Vagina (tissue), 2 donors: ENCODE data around the gene CATSPER3. TPM values are rescaled to one million over a fixed set of nuclear protein-coding genes. Genes with fewer than 3 reads are reported as not detected.

ENCODE experiments used
- DNase-seq, 2 donors: peaks; one replicate each; pipeline ENCODE4 v3.0.0-alpha.2; 2017; ENCODE audit errors: extremely low spot score in 2 of 2
- H3K27ac ChIP-seq: fragments of 200-600 bp; sonication (generic); one replicate; pipeline ENCODE4 v1.5.1; 2019
- H3K27me3 ChIP-seq: fragments of 200-600 bp; sonication (generic); one replicate; pipeline ENCODE4 v1.5.1; 2019
- H3K36me3 ChIP-seq, 2 donors: fragments of 200-600 bp; sonication (generic); one replicate each; pipeline ENCODE4 v1.5.1; 2017 to 2019
- H3K4me1 ChIP-seq: fragments of 200-600 bp; sonication (generic); one replicate; pipeline ENCODE4 v1.5.1; 2019
- H3K4me3 ChIP-seq, 2 donors: fragments of 200-600 bp; sonication (generic); 1 replicate in 1 of 2; 2 replicates in 1 of 2; pipeline ENCODE4 v1.5.1; 2016 to 2019
- H3K9me3 ChIP-seq: fragments of 200-600 bp; sonication (generic); one replicate; pipeline ENCODE4 v1.5.1; 2019
- POLR2A ChIP-seq, 2 donors: fragments of 450-650 bp; IDR thresholded peaks; one replicate each; pipeline ENCODE4 v1.6.1; 2017; ENCODE audit warnings: antibody characterized with exemption in 2 of 2, mild to moderate bottlenecking in 2 of 2, moderate library complexity in 2 of 2
- POLR2AphosphoS5 ChIP-seq, 2 donors: sonication (generic); formaldehyde crosslinking; IDR thresholded peaks; one replicate each; pipeline ENCODE4 v1.9.0; 2017; ENCODE audit warnings: antibody characterized with exemption in 2 of 2, mild to moderate bottlenecking in 2 of 2, low read depth in 1 of 2; ENCODE audit not compliant: insufficient read depth in 1 of 2
- intact Hi-C: fragments of 100-400 bp; cut with DNase I; formaldehyde crosslinking; loops from one replicate; pipeline ENCODE4 v1.15.1; 2023
- total RNA-seq: library from RNA; depleted of rRNA; stranded (reverse); fragments of >200 nt; gene quantifications from one replicate; pipeline ENCODE4 v1.2.3, GENCODE V29; 2016
- TF ChIP-seq, protein P1 (sequence below), 3 experiments: fragments of 450-650 bp in 2 of 3; fragments of 200-600 bp in 1 of 3; sonication (generic) in 1 of 3; IDR thresholded peaks; one replicate each; pipeline ENCODE4 v1.5.1; 2017 to 2019; ENCODE audit warnings: antibody characterized with exemption in 3 of 3, mild to moderate bottlenecking in 2 of 3, moderate library complexity in 2 of 3

The CATSPER3 gene
- total RNA-seq, 1 donor from 2014 or later = not detected

DNA sequence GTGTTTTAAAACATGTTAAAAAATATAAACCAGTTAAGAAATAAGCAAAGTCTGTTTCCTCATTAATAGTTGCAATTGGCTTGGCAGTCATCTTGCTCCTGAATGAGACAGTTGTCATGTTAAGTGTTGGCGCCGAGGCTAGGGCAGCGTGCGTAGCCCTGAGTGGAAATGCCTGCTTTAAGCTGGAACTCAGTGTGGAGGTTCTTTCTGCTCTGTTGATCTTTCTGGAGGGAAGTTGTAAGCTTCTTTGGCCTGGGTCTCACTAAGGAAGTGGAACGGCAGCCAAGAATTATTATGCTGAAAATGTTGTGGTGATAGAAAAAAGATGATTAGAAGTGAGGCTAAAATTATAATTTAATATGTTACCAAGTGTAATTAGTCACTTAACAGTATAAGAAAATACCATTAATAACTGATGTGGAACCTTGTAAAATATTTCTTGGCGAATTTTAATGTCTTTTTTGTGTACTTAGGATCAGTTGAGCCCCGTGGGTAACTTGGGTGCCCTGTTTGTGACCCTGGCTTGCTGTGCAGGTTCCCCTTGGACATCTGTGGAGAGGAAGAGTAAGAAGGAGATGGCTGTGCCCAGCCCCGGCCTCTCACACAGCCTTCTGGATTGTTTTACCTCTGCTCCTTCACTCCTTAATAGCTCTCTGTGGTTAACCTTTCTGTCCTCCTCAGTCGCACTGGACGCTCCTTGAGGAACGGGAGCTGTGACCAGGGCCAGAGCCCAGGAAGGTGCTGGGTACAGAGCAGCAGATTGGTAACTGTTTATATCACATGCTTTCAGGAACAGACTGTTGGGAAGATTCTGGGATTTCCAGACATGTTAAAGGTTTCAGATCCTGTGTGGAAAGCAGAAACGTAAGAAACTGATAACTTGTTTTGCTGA is 31.8 kb upstream of the CATSPER3 start:
- Histone ChIP-seq H3K36me3 (peaks cover 0 to 14% of the 10 kb centered on the region in 2 donors), H3K4me3 (no peak overlapping the region), H3K9me3 (no peaks in the 10 kb centered on the region), H3K27me3 (no peaks in the 10 kb centered on the region), H3K27ac (no peak overlapping the region), H3K4me1 (no peaks in the 10 kb centered on the region)
- no peak for DNase-seq
- TF ChIP-seq POLR2A (IDR thresholded peaks at IDR 0.05) (no peak), POLR2AphosphoS5 (IDR thresholded peaks at IDR 0.05; ENCODE audit: insufficient read depth in 1 of 2, low read depth in 1 of 2) (no peak)
- TF ChIP-seq, protein P1, sequence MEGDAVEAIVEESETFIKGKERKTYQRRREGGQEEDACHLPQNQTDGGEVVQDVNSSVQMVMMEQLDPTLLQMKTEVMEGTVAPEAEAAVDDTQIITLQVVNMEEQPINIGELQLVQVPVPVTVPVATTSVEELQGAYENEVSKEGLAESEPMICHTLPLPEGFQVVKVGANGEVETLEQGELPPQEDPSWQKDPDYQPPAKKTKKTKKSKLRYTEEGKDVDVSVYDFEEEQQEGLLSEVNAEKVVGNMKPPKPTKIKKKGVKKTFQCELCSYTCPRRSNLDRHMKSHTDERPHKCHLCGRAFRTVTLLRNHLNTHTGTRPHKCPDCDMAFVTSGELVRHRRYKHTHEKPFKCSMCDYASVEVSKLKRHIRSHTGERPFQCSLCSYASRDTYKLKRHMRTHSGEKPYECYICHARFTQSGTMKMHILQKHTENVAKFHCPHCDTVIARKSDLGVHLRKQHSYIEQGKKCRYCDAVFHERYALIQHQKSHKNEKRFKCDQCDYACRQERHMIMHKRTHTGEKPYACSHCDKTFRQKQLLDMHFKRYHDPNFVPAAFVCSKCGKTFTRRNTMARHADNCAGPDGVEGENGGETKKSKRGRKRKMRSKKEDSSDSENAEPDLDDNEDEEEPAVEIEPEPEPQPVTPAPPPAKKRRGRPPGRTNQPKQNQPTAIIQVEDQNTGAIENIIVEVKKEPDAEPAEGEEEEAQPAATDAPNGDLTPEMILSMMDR (IDR thresholded peaks at IDR 0.05) = no peak
- intact Hi-C loops = no loop called here

DNA sequence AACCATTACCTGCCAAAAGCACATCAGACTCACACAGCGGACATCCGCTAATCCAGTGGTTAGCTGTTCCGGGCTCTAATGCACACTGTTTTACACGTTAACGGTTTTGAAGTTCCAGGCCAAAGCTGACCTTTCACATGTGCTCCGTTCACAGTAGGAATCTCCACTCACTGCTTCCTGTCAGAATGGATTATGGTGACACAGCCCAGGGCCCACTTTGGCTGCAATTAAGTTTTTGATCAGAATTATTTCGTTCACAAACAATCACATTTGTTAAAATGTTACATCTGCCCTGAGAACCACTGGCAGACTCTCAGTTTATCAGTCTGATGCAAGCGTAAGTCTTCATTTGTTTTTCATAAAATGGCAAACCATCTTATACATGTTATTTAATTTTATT is 30.2 kb upstream of the CATSPER3 start:
- H3K27ac ChIP-seq = no peak overlapping the region
- TF ChIP-seq POLR2AphosphoS5 (IDR thresholded peaks at IDR 0.05; ENCODE audit: insufficient read depth in 1 of 2, low read depth in 1 of 2) (no peak), POLR2A (IDR thresholded peaks at IDR 0.05) (no peak)
- TF ChIP-seq, protein P1 (IDR thresholded peaks at IDR 0.05) = no peak
- no peak for DNase-seq

DNA sequence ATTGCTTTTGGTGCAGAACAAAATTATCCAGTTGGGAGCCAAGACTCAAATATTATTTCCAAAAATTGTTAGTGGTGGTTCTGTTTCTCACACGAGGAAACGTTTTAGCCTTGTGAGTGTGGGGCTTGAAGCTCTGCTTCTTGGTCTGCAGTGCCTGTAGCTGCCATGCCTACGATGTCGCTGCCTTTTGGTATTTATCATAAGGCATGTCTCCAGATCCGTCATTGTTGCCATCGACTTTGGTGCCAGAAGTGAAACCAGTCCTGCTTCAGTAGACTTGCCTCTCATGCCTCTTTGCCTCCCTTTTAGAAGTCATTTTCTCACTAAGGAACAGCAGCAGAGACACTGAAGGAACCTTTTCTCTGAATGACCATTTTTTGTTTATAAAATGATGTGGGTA is 29.7 kb upstream of the CATSPER3 start:
- H3K9me3 ChIP-seq = no peaks in the 10 kb centered on the region
- intact Hi-C loops = no loop called here
- TF ChIP-seq, protein P1 (IDR thresholded peaks at IDR 0.05) = no peak
- TF ChIP-seq POLR2A (IDR thresholded peaks at IDR 0.05) (no peak), POLR2AphosphoS5 (IDR thresholded peaks at IDR 0.05; ENCODE audit: insufficient read depth in 1 of 2, low read depth in 1 of 2) (no peak)
- no peak for DNase-seq
- no peaks in the 10 kb centered on the region for H3K27me3 ChIP-seq
- no peak overlapping the region for H3K4me3 ChIP-seq
- H3K27ac ChIP-seq = no peak overlapping the region
- peaks cover 0 to 8% of the 10 kb centered on the region in 2 donors for H3K36me3 ChIP-seq
- H3K4me1 ChIP-seq = no peaks in the 10 kb centered on the region

More for the DNA sequence above, 30.2 kb upstream of the CATSPER3 start:
- no peaks in the 10 kb centered on the region for H3K27me3 ChIP-seq
- peaks cover 0 to 8% of the 10 kb centered on the region in 2 donors for H3K36me3 ChIP-seq
- intact Hi-C loops = no loop called here
- no peak overlapping the region for H3K4me3 ChIP-seq
- H3K4me1 ChIP-seq = no peaks in the 10 kb centered on the region
- H3K9me3 ChIP-seq = no peaks in the 10 kb centered on the region

DNA sequence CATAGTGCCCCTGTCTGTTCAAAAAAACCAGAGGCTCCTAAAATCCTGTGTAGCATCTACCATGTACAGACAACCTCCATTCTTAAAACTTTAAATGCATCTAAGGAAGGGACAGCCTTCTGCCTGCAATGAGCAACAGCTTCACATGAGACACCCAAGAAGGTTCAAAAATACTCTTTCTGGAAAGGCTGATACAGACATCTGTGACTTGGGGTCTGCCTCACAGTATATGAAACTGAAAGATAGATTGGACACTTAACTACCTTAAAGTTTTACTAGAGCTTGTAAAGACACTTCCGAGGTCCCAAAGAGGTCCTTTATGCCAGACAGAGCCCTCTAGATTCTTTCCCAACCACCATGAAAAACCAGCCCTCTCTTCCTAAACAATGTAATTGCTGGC is 28.2 kb upstream of the CATSPER3 start:
- intact Hi-C loops = no loop called here
- TF ChIP-seq, protein P1 (IDR thresholded peaks at IDR 0.05) = no peak
- no peak for TF ChIP-seq POLR2AphosphoS5 (IDR thresholded peaks at IDR 0.05; ENCODE audit: insufficient read depth in 1 of 2, low read depth in 1 of 2)
- no peak for TF ChIP-seq POLR2A (IDR thresholded peaks at IDR 0.05)
- Histone ChIP-seq H3K36me3 (peaks cover 0 to 8% of the 10 kb centered on the region in 2 donors), H3K4me1 (no peaks in the 10 kb centered on the region), H3K4me3 (no peak overlapping the region), H3K27me3 (no peaks in the 10 kb centered on the region), H3K27ac (no peak overlapping the region), H3K9me3 (no peaks in the 10 kb centered on the region)
- DNase-seq = no peak

DNA sequence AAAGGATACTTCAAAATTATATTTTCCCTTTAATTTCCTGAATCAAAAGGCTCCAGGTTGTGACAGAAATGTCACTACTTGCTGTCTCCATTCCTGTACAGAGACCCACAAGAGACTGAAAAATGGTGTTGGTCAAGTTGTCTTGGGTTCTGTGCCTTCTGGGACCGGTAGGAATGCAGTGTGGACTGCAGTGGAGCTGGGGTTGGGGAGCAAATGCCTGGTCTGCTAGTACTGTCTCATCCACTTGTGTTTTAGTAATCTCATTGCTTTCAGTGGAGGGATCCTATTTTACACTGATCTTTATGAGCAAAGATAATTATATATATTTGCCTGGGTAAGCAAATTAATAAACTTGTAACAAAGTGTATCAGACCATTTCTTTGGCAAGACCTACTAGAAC is 24.2 kb upstream of the CATSPER3 start:
- H3K4me1 ChIP-seq = peaks cover 6% of the 10 kb centered on the region
- H3K4me3 ChIP-seq = no peak overlapping the region
- H3K9me3 ChIP-seq = no peaks in the 10 kb centered on the region
- no peaks in the 10 kb centered on the region for H3K36me3 ChIP-seq
- intact Hi-C loops = no loop called here
- H3K27ac ChIP-seq = no peak overlapping the region
- TF ChIP-seq, protein P1 (IDR thresholded peaks at IDR 0.05) = no peak
- TF ChIP-seq POLR2A (IDR thresholded peaks at IDR 0.05) = no peak
- no peak for TF ChIP-seq POLR2AphosphoS5 (IDR thresholded peaks at IDR 0.05; ENCODE audit: insufficient read depth in 1 of 2, low read depth in 1 of 2)
- H3K27me3 ChIP-seq = no peaks in the 10 kb centered on the region
- DNase-seq = no peak
